ENCODE results near the gene ZNF783.
"Not testable (repeated sequence)": the region's sequence is repeated elsewhere in the genome, so short reads cannot be mapped to it uniquely, and the experiment has no call there.

Gene ZNF783

DNA sequence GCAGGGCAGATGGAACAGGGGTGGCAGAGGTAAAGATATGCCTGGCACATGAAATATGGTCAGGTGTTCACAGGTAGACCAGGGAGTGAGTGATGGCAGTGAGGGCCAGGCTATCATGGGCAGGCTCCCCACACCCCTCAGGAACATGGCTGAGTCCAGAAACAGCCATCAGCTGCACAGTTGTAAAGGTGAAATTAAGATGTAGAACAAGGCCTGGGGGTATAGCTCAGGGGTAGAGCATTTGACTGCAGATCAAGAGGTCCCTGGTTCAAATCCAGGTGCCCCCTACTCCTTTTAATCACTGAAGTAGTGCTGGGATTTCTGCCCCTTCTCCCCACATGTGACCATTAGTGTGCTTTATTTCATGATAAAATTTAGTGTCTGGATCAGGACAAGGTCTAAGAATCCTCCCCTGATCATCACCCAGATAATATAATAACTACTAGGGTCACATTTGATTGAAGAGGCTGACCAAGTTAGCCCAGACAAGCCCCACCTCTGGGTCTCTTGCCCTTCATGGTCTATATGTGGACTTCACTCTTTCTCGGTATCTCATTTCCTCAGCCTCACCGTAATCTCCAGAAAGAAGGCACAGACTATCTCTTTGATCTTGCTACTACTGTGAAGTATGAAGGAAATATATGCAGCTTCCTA lies 69.0 kb downstream of the ZNF783 start:
- DNase-seq (ENCODE audit: low spot score) = no peak

DNA sequence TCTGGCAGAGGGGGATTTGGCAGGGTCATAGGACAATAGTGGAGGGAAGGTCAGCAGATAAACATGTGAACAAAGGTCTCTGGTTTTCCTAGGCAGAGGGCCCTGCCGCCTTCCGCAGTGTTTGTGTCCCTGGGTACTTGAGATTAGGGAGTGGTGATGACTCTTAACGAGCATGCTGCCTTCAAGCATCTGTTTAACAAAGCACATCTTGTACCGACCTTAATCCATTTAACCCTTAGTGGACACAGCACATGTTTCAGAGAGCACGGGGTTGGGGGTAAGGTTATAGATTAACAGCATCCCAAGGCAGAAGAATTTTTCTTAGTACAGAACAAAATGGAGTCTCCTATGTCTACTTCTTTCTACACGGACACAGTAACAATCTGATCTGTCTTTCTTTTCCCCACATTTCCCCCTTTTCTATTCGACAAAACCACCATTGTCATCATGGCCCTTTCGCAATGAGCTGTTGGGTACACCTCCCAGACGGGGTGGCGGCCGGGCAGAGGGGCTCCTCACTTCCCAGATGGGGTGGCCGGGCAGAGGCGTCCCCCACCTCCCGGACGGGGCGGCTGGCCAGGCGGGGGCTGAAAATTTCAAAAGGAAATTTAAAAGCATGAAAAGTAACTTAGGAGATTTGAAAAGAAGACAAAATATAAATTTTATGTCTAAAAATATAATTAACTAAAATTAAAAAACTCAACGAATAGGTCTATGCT lies 70.8 kb downstream of the ZNF783 start:
- DNase-seq (ENCODE audit: low spot score) = not testable (repeated sequence)

GRCh38 chr7:149333321-149333717 lies 71.3 kb downstream of the ZNF783 start:
- DNase-seq (ENCODE audit: low spot score) = no peak

GRCh38 chr7:149334219-149334618 lies 72.2 kb downstream of the ZNF783 start:
- DNase-seq (ENCODE audit: low spot score) = no peak

Measured in AG08395 (cell line).